Measurements from ENCODE around the gene GDF7. TPM values are rescaled to one million over a fixed set of nuclear protein-coding genes. Genes with fewer than 3 reads are reported as not detected.
A peak's percentile ranks its signal among the peaks of the same experiment; 100 is the strongest.
"Not testable (repeated sequence)": the region's sequence is repeated elsewhere in the genome, so short reads cannot be mapped to it uniquely, and the experiment has no call there.

GDF7 gene
- total RNA-seq, 2 experiments from 2014 or later = not detected

- Mint-ChIP-seq H3K4me1 (peaks cover 10% of the 10 kb centered on the region), H3K4me3 (no peak overlapping the region)
- CTCF ChIA-PET = no interaction called here
Observed at GRCh38 chr2:20696366-20696765, 29.4 kb downstream of the GDF7 start.

GRCh38 chr2:20697322-20697934 lies 30.5 kb downstream of the GDF7 start:
- Mint-ChIP-seq H3K4me3 (no peak overlapping the region), H3K36me3 (ENCODE audit: low read depth) (peaks cover 3% of the 10 kb centered on the region), H3K27me3 (no peaks in the 10 kb centered on the region), H3K4me1 (peaks cover 10% of the 10 kb centered on the region), H3K27ac (no peak overlapping the region), H3K9me3 (no peaks in the 10 kb centered on the region)
- DNase-seq = no peak
- ChIA-PET CTCF (interaction anchor here (1.2 to 1.6 kb wide), 3 partner anchors 12 to 41 kb away, joined by 3 to 4 read pairs (median 4); no protein-coding TSS in a partner anchor), POLR2A (no interaction called here)

More at GRCh38 chr2:20696366-20696765, 29.4 kb downstream of the GDF7 start:
- Mint-ChIP-seq H3K27me3 (no peaks in the 10 kb centered on the region), H3K9me3 (no peaks in the 10 kb centered on the region), H3K27ac (no peak overlapping the region), H3K36me3 (ENCODE audit: low read depth) (peaks cover 2% of the 10 kb centered on the region)
- no peak for DNase-seq
- POLR2A ChIA-PET = no interaction called here

GRCh38 chr2:20698916-20699613 lies 32.1 kb downstream of the GDF7 start:
- ChIA-PET CTCF (interaction anchor here (1.4 to 1.6 kb wide), 2 partner anchors 25 to 42 kb away, joined by 3 to 4 read pairs; no protein-coding TSS in a partner anchor), POLR2A (no interaction called here)
- Mint-ChIP-seq H3K9me3 (no peaks in the 10 kb centered on the region), H3K4me1 (peaks cover 10% of the 10 kb centered on the region), H3K27ac (peak overlapping the region; percentile 62), H3K36me3 (ENCODE audit: low read depth) (peaks cover 3% of the 10 kb centered on the region), H3K27me3 (no peaks in the 10 kb centered on the region), H3K4me3 (no peak overlapping the region)
- DNase-seq = no peak

- Mint-ChIP-seq H3K36me3 (ENCODE audit: low read depth) (peaks cover 3% of the 10 kb centered on the region), H3K27ac (no peak overlapping the region), H3K27me3 (no peaks in the 10 kb centered on the region), H3K9me3 (no peaks in the 10 kb centered on the region), H3K4me1 (peaks cover 10% of the 10 kb centered on the region), H3K4me3 (no peak overlapping the region)
- ChIA-PET POLR2A (no interaction called here), CTCF (interaction anchor here (1.6 kb wide), 1 partner anchor 52 kb away, joined by 3 read pairs; the partner anchor contains the start of gene HS1BP3)
- no peak for DNase-seq
Observed at GRCh38 chr2:20702563-20702962, 35.6 kb downstream of the GDF7 start.

GRCh38 chr2:20704886-20705285 lies 37.9 kb downstream of the GDF7 start:
- no peak for DNase-seq
- Mint-ChIP-seq H3K27ac (no peak overlapping the region), H3K9me3 (no peaks in the 10 kb centered on the region), H3K27me3 (no peaks in the 10 kb centered on the region), H3K36me3 (ENCODE audit: low read depth) (peaks cover 2% of the 10 kb centered on the region), H3K4me3 (no peak overlapping the region), H3K4me1 (peaks cover under 1% of the 10 kb centered on the region)
- ChIA-PET CTCF (no interaction called here), POLR2A (no interaction called here)

- CTCF ChIA-PET = interaction anchor here (0.5 to 1.0 kb wide), 2 partner anchors 27 to 55 kb away, joined by 3 read pairs; partner anchors contain the start of gene HS1BP3
Observed at GRCh38 chr2:20706217-20706616, 39.3 kb downstream of the GDF7 start.

GRCh38 chr2:20706786-20707185 lies 39.8 kb downstream of the GDF7 start:
- H3K27ac Mint-ChIP-seq = no peak overlapping the region
- H3K4me3 Mint-ChIP-seq = no peak overlapping the region
- H3K9me3 Mint-ChIP-seq = no peaks in the 10 kb centered on the region
- H3K27me3 Mint-ChIP-seq = no peaks in the 10 kb centered on the region
- no peaks in the 10 kb centered on the region for H3K4me1 Mint-ChIP-seq
- H3K36me3 Mint-ChIP-seq (ENCODE audit: low read depth) = peaks cover 11% of the 10 kb centered on the region
- ChIA-PET CTCF (interaction anchor here (0.5 to 1.1 kb wide), 4 partner anchors 19 to 256 kb away, joined by 3 read pairs; partner anchors contain the start of gene HS1BP3), POLR2A (no interaction called here)
- DNase-seq = no peak

More at GRCh38 chr2:20706217-20706616, 39.3 kb downstream of the GDF7 start:
- no peak for DNase-seq
- H3K27ac Mint-ChIP-seq = no peak overlapping the region
- no peaks in the 10 kb centered on the region for H3K9me3 Mint-ChIP-seq
- no peak overlapping the region for H3K4me3 Mint-ChIP-seq
- H3K27me3 Mint-ChIP-seq = no peaks in the 10 kb centered on the region
- no peaks in the 10 kb centered on the region for H3K4me1 Mint-ChIP-seq
- peaks cover 7% of the 10 kb centered on the region for H3K36me3 Mint-ChIP-seq (ENCODE audit: low read depth)
- POLR2A ChIA-PET = no interaction called here

- Mint-ChIP-seq H3K27ac (no peak overlapping the region), H3K9me3 (no peaks in the 10 kb centered on the region), H3K36me3 (ENCODE audit: low read depth) (peaks cover 12% of the 10 kb centered on the region), H3K4me1 (no peaks in the 10 kb centered on the region), H3K4me3 (no peak overlapping the region), H3K27me3 (no peaks in the 10 kb centered on the region)
- ChIA-PET POLR2A (no interaction called here), CTCF (interaction anchor here (1.1 kb wide), 1 partner anchor 255 kb away, joined by 3 read pairs; no protein-coding TSS in a partner anchor)
- DNase-seq = no peak
Observed at GRCh38 chr2:20707601-20708000, 40.7 kb downstream of the GDF7 start.

- H3K27me3 Mint-ChIP-seq, H3K4me3 Mint-ChIP-seq, CTCF ChIA-PET, H3K4me1 Mint-ChIP-seq, H3K9me3 Mint-ChIP-seq, DNase-seq, POLR2A ChIA-PET, H3K27ac Mint-ChIP-seq: not testable (repeated sequence)
- peaks cover 18% of the 10 kb centered on the region for H3K36me3 Mint-ChIP-seq (ENCODE audit: low read depth)
Observed at GRCh38 chr2:20711641-20712040, 44.7 kb downstream of the GDF7 start.

GRCh38 chr2:20713585-20713984 lies 46.6 kb downstream of the GDF7 start:
- H3K4me1 Mint-ChIP-seq, H3K27ac Mint-ChIP-seq, H3K9me3 Mint-ChIP-seq, CTCF ChIA-PET, H3K4me3 Mint-ChIP-seq, DNase-seq, H3K27me3 Mint-ChIP-seq, POLR2A ChIA-PET: not testable (repeated sequence)
- peaks cover 28% of the 10 kb centered on the region for H3K36me3 Mint-ChIP-seq (ENCODE audit: low read depth)

GRCh38 chr2:20714412-20714811 lies 47.5 kb downstream of the GDF7 start:
- H3K27me3 Mint-ChIP-seq, H3K4me3 Mint-ChIP-seq, H3K9me3 Mint-ChIP-seq, H3K4me1 Mint-ChIP-seq, POLR2A ChIA-PET, CTCF ChIA-PET, DNase-seq, H3K27ac Mint-ChIP-seq: not testable (repeated sequence)
- peaks cover 28% of the 10 kb centered on the region for H3K36me3 Mint-ChIP-seq (ENCODE audit: low read depth)

- DNase-seq, H3K27me3 Mint-ChIP-seq, CTCF ChIA-PET, H3K27ac Mint-ChIP-seq, H3K4me1 Mint-ChIP-seq, H3K9me3 Mint-ChIP-seq, POLR2A ChIA-PET, H3K4me3 Mint-ChIP-seq: not testable (repeated sequence)
- H3K36me3 Mint-ChIP-seq (ENCODE audit: low read depth) = peaks cover 23% of the 10 kb centered on the region
Observed at GRCh38 chr2:20716164-20716563, 49.2 kb downstream of the GDF7 start.

- no peaks in the 10 kb centered on the region for H3K4me1 Mint-ChIP-seq
- no peak overlapping the region for H3K4me3 Mint-ChIP-seq
- H3K27me3 Mint-ChIP-seq = no peaks in the 10 kb centered on the region
- H3K27ac Mint-ChIP-seq = no peak overlapping the region
- H3K36me3 Mint-ChIP-seq (ENCODE audit: low read depth) = peaks cover 22% of the 10 kb centered on the region
- no peak for DNase-seq
- ChIA-PET CTCF (no interaction called here), POLR2A (no interaction called here)
- H3K9me3 Mint-ChIP-seq = peaks cover 10% of the 10 kb centered on the region
Observed at GRCh38 chr2:20717641-20718040, 50.7 kb downstream of the GDF7 start.

Data from activated CD4-positive, alpha-beta T cell treated with anti-CD3 and anti-CD28 coated beads, Interleukin-2, amount 10 ng/mL, durations not matched to agents 7 days and 5 days (primary cell).